Amniotic stem cell (primary cell): ENCODE results near the gene TET3.

ENCODE experiments used
- DNase-seq: peaks from one replicate; lab custom pipeline; 2025; lab: John Stamatoyannopoulos, UW

Gene TET3

DNA sequence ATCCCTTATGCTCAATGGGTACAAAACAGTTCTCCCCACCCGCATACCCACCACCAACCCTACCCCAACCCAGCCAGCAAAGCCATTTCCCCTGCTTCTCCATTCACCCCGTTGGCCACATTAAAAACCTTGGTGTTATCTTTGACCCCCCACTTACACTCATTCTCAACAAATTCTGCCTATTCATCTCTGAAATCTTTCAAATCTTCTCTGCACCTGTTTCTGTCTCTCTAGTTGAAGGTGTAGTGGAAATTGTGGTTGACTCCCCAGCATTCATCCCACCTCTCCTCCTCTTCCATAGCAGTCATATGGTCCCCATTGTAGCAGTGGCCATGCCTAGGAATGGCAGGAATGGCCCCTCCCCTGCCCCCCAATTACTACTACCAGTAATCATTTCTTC lies 20.5 kb upstream of the TET3 start:
- DNase-seq = no peak

DNA sequence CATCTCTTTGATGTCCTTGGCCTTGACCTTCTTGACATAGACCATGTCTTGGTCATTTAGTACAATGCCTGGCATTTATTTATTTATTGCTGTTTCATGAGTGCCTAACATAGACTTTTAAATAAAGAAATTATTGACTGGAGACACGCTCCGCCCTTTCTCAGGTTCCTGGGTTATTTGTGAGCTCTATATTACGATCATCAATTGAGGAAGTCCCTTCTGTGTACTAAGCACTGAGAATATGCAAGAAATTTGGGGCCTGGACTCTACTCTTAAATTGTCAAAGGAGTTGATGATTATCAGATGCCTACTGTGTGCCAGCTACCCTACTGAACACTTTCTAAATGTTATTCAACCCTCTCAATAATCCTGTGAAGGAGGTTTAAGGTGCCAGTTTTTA lies 19.7 kb upstream of the TET3 start:
- no peak for DNase-seq

DNA sequence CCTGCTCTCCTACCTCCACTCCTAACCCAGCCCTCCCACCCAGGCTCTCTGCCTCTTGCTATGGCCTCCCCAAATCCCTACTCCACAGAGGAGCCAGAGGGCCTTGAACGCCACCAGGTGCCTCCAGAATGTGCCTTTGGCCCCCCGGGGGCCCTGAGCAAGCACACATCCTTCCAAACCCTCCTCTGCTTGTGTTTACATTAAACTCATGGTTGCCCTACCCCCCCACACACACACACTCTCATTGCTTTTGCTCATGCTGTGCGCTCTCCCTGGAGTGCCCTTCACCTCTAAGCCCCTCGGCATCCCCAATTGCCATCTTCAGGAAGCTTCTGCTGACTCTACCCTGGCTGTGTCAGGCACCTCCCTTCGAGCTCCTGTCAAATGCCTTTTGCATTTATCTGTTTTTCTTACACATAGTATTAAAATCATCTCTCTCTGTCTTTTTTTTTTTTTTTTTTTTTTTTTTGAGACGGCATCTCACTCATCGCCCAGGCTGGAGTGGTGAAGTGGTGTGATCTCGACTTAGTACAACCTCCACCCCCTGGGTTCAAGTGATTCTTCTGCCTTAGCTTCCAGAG lies 16.3 kb upstream of the TET3 start:
- no peak for DNase-seq

DNA sequence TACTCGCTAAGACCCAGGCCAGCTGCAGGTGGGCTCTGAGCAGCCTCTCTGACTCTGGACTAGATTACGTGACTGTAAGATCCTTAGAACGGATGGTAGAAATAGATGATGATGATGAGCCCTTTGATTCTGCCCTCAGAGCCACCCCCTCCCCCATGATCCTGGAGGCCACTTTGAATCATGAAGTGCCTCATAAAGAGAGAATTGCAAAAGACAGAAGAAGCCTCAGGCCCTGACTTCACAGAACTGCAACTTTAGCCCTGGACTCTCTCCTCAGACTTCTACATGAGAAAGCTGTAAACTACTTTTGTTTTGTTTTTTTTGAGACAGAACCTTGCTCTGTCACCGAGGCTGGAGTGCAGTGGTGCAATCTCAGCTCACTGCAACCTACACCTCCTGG lies 15.4 kb upstream of the TET3 start:
- no peak for DNase-seq

DNA sequence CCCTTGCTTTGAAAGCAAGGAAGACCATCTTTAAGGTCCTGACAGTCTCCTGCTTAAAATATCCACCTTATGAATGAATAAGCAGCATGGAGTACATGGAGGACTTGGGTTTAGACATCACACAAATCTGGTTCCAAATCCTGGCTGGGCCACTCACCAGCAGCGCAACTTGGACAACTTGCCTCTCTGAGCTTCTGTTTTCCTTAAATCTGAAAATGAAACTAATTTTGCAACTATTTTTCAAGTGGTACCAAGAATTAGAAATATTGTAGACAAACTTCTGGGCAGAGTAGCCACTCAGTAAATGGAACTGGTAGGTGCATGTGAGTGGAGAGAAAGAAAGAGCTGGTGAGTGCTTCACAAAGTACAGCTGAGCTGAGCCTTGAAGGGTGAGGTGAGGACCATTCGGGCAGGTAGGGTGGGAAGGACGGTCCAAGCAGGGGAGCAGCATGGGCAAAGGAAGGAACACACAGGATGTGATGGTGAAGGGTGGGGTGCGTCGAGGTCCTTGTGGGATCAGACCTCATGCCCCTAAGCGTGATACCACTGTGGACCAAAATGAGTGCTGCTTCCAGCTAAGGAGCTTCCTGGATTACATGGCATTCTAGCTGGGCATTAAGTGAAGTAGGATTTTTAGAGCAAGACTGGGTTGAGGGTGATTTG lies 14.4 kb upstream of the TET3 start:
- no peak for DNase-seq

DNA sequence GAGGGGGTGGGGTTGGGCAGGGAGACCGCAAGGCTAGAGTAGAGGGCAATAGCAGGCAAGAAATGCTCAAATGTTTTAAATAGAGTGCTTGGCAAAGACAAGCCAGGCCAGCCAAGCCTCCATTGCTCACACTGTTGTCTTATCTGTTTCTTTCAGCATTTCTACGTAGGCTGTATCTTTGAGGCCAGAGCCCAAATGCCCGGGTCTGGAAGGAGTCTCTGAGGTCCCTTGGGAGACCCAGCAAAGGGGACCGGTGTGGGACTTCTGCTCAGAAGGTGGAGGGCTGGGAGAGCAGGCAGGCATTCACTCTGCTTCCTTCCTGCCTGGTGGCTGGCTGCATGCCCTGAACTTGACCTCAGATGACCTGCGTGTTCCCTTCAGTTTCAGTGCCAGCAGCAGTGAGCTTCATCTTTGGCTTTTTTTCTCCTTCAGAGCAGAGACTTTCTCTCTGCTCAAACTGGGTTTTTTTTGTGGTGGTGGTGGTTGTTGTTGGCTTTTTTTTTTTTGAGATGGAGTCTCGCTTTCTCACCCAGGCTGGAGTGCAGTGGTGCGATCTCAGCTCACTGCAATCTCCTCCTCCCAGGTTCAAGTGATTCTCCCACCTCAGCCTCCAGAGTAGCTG lies 13.7 kb upstream of the TET3 start:
- DNase-seq = no peak

DNA sequence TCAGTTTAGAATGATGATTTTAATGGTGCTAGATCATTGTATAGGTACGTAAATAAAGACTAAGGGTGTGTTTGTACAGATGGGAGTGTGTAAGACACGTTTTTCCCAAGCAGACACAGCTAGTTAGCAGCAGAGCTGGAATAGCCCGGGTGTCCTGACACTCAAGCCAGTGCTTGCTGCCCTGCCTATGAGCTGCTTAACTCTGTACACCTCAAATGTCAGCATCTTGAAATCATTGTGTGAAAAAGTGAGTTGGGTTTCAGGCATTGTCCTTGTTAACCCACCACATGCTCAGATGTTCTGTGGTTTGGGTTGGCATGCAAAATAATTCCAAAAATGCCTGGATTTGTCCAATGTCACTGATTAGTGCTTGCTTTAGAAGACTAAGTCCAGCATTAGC lies 13.0 kb upstream of the TET3 start:
- DNase-seq = no peak

DNA sequence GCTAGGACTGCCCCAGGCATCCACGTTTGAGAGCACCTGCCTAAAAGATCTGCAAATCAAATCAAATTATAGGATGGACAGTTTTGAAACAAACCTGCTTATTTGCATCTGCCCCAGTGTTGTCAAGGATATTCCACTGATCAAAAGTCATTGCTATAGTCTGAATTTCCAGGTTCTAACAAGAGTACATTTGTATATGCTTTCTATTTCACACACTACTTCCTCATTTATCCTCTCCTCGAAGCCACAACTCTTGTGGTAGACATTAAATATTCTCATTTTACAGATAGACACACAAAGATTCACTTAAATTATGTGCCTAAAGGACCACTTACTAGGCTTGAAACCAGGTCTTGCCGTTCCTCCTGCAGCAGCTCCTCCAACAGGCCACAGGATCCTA lies 11.9 kb upstream of the TET3 start:
- no peak for DNase-seq

DNA sequence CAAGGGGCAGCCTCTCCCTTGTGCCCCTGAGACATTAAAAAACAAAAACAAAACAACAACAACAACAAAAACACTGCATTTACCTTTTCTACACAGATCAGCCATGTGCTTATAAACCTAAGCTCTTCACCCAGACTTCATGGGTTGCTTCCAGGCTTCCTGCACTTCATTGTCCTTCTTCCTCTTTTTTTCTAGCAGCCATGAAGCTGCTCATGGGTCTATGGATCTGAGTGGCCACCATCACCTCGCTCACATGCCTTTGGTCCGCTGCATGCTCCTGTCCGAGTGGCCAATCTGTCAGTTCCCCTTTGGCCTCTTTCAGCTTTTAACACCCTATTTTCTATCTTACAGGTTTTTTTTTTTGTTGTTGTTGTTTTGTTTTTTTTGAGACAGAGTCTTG lies 9.0 kb upstream of the TET3 start:
- DNase-seq = no peak

DNA sequence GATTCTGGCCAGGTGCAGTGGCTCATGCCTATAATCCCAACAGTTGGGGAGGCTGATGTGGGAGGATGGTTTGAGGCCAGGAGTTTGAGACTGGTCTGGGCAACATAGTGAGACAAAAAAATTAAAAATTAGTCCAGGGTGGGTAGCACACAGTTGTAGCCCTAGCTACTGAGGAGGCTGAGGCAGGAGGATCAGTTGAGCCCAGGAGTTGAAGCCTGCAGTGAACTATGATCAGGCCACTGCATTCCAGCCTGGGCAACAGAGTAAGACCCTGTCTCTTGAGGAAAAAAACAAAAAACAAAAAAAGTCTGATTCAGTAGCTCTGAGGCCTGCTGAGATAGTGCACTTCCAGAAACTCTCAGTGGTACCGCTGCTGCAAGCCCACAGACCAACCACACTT lies 7.9 kb upstream of the TET3 start:
- no peak for DNase-seq

DNA sequence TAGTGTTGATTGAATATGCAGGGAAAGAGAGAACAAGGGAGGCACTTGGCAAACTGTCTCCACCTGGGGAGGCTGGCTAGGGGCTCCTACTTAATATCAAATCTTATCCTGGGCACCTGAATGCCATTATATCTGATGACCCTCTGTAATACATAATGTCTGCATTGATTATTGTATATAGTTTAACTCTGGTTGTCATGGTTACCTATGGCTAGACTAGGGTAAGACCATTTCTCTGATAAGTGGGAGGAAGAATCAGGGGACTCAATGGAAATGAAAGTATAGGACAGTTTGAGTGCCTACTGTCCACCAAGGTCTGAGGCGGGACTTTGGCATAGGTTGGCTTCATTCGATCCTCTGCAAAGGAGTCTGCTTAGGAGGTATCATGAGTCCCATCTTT lies 7.2 kb upstream of the TET3 start:
- no peak for DNase-seq

DNA sequence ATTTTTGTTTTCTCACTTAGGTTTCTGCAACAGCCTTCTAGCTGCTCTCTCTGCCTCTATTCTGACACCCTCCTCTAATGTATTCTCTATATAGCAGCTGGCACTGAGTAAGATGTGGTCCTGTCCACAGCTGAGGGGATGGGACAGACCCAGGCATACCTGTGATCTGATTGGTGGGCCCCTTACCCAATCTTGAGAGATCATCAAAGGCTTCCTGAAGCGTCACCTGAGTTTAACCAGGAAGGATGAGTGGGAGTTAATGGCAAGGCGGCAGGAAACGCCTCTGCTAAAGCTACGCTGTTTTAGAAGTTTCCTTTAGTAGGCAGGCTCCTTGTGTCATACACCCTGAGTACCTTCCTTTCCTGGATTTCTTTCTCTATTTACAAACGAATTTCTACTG lies 5.7 kb upstream of the TET3 start:
- DNase-seq = no peak

DNA sequence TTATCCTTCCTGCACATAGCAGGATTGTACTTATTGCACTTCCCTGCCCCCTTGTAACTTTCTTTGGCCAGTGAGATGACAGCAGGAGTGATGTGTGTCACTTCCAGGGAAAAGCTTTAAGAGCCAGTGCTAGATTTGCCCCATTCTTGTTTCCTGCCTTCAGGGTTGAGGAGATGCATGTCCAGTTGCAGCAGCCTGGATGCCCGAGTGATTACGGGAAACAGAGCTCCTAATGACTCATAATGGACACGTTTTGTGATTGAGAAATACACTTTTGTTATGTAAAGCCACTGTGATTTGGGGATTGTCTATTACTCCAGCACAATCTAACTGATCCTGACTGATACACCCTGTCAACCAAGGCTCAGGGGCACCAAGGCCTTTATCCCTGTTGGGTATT lies 5.0 kb upstream of the TET3 start:
- DNase-seq = peak; percentile 69

DNA sequence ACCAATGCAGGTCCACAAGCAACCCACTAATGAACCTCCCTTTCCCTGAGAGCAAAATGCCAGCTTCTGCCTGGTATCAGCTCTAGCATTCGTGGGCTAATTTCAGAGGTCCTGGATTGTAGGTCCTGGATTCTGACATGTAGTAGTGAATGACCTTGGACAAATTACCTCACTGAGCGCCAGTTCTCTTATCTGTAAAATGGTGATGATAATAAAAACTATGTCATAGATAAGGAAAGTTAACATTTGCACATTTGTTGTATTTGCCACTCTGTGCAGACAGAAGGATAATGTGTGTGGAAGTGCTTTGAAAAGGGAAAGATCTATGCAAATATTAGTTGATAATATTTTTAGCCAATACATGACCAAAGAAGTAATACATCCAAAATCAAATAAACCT lies 4.1 kb upstream of the TET3 start:
- DNase-seq = no peak

DNA sequence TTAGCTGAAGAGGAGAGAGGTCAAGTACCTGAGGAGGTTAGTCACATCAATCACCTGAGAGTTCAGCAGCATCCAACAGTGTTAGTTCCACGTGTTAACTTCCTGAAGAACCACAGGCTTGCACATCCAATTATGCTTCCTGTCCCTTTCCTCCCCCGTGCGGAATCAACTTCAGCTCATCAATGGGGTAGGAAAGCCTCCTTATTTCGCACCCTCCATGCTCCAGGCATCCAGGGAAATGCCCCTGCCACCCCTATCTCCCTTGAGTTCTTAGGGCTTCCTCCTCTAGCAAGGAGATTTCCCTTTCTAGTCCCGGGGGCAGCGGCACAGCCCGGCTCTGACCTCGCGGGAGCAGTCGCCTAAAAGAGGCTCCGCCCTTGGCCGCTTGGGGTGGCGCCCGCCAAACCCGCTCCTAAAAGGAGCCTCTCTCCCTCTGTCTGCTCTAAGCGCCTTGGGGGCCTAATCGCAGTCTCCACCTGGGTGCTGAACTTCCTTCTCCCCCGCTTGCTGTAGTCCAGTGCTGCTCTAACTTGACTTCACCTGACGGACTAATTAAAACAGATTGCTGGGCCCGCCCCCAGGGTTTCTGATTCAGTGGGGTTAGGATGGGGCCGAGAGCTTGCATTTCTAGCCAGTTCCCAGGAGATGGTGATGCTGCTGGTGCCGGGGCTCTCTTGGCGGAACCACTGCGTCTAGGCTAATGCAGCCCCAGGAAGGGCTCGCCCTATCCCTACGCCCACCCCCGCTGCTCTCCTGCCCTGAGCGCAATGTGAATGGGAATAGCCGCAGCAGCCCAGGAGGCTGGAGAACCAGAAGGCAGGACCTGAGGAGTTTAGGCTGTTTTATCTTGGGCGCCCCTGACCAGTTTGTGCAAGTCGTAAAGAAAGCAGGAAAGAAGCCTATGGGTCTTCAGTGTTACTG lies 3.4 kb upstream of the TET3 start:
- DNase-seq = no peak

DNA sequence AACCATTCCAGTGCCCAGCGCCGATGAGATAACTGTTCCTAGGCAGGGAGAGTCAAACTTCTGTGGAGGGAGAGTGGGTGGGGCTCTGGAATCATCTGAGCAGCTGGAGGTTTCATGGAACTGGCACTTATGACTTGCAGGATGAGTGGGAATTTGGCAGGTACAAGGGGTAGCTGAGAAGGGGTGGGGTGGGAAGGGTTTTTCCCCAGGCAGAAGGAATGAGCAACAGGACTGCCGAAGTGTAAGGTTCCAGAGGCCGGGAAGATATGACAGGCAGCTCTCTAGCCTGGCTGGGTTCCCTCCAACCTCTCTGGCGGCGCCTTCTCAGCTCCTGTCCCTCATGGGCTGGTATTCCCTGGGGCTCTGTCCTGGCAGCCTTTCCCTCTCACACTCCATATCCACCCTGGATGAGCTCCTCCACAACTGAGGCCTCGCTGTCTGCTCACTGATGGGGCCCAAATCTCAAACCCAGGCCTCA lies 2.5 kb upstream of the TET3 start:
- DNase-seq = no peak

DNA sequence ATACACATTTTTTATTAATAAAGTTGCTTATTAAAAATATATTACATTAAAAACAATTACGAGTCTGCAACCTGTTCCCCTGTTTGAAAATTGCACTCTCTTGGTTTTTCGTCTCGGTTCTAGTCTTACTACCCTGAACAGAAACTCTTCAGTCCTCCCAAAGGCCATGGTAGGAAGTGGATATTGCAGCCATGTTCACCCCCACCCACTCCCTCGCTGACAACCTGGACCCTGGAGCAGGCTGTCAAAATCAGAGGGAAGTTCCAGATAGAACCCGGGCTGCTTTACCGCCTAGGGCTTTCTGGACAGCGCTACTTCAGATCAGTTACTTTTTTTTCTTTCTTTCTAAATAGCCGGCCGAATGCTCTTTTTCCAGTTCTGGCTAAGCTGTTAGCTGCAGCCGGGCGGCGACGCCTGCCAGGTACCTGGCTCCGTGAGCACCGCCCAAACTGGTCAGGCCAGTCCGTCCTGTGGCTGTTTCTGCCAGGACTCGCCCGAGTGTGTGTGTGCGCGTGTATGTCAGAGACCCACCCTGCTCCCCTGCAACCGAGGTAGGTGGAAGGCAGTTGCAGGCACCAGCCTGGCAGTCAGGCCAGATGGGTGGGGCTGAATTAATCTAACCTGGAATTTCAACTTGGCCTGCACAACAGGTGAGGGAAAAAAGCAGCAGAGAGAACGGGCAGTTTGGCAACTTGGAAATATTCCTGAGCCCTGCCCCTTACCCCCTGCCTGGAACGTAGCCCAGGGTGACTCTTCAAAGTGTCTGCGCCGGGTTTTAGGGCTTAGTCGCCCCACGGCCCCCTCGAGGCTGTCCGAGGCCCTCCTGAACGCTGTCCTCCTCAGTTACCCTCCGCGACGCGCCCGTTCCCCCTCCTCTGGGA lies 1.1 kb upstream of the TET3 start:
- no peak for DNase-seq

DNA sequence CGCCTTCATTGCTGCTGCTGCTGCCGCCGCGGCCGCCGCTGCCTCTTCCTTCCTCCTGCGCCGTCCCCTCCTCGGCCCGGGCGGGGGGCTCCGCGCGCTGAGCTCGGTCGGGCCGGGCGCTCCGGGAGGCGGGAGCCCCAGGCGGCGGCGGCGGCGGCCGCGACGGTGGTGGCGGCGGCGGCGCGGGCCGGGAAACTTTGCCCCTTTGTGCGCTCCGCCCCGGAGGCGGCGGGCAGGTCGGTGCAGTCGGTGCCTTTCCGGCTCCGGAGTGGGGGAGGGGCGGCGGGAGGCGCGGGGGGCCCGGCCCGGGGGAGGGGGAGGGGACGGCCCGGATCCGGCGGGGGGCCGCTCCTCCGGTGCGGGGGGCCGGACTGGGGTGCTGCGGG lies 205 bp downstream of the TET3 start:
- DNase-seq = no peak

DNA sequence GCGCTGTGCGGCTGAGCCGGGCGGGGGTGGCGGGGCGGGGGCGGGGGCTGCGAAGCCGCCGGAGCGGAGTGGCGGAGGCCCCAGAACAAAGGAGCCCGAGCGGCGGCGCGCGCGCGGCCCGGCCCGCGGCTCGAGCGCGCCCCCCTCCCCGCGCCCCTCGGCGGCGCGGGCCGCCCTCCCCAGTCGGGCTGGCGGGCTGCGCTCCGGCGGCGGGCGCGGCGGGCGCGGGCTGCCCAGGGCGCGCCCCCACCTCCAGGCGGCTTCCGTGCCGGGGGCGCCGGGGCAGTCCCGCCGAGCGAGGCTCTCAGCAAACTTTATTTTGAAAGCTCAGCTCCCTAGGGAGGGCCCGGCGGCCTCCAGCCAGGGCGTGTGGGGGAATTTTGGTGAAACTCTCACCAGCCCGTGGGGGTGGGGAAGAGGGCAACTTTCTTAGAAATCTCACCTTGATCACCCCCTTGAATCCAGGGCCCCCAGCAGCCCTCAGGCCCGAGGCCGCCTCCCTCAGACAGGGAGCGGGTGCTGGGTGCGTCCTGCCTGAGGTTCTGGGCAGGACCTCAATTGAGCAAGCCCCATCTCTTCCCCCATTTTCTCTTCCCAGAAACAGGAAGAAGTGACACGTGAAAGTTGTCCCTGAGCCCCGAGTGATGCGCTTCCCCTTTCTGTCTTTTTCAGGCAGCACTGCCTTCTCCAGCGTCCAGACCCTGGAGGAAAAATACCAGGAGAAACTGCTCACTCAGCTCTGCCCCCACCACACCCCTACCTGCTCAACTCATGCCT lies 786 bp downstream of the TET3 start:
- no peak for DNase-seq

DNA sequence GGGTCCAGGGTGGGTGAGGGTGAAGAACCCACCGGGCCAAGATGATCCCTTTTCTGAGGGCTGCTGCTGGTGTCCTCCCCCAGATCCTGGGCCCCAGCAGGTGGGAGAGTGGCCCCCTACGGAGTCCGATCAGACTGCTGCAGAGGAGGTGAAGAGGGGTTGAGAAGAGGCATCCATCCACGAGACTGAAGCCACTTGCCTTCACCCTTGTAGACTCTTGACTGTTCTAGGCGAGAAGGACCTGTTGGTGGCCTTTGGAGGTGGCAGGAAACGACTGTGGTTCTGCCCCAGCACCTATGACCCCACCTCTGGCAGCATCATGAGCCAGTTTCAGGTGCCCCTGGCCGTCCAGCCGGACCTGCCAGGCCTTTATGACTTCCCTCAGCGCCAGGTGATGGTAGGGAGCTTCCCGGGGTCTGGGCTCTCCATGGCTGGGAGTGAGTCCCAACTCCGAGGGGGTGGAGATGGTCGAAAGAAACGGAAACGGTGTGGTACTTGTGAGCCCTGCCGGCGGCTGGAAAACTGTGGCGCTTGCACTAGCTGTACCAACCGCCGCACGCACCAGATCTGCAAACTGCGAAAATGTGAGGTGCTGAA lies 1.5 kb downstream of the TET3 start:
- no peak for DNase-seq
